ENCODE data around the gene RFC4. TPM values are rescaled to one million over a fixed set of nuclear protein-coding genes. Genes with fewer than 3 reads are reported as not detected.

Gene RFC4
- total RNA-seq, 1 donor from 2014 or later, result 105 TPM

DNA sequence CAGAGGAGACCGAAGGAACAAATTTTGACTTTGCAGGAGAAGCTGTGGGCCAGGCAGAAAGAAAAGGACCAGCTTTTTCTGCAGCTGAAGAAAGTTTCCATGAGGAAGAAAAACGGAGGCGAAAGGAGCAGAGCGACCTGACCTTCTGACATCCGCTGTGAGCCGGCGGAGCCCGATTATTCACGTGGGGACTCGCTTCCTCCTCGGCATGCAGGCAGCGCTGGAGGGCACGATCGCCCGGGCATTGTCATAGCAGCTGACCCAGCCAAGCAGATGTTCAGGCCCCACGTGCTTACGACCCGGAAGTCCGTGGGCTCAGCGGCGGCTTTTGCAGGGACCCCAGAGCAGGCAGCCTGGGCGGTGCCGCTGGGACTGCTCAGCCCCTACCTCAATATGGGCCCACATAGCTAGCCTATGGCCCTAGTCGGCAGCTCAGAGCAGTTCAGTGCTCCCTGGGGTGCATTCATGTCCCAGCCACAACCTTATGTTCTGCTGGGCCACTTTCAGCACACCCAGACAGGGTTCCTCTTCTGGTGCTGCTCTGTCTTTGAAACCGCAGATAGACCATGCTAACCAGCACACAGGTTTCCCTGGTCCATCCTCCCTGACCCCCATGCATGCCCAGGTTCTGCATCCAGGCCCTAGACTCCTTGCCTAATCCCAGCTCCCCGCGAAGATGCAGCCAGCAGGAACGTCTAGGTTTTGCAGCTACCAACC is 33.4 kb downstream of the RFC4 start:
- no peaks in the 10 kb centered on the region for H3K27me3 Mint-ChIP-seq (ENCODE audit: low read depth)
- H3K36me3 Mint-ChIP-seq (ENCODE audit: low read depth), result no peaks in the 10 kb centered on the region
- no peaks in the 10 kb centered on the region for H3K9me3 Mint-ChIP-seq
- no peak overlapping the region for H3K27ac Mint-ChIP-seq (ENCODE audit: unreplicated experiment)
- peak overlapping the region; percentile 66 for H3K4me3 Mint-ChIP-seq
- TF ChIP-seq, protein P1, sequence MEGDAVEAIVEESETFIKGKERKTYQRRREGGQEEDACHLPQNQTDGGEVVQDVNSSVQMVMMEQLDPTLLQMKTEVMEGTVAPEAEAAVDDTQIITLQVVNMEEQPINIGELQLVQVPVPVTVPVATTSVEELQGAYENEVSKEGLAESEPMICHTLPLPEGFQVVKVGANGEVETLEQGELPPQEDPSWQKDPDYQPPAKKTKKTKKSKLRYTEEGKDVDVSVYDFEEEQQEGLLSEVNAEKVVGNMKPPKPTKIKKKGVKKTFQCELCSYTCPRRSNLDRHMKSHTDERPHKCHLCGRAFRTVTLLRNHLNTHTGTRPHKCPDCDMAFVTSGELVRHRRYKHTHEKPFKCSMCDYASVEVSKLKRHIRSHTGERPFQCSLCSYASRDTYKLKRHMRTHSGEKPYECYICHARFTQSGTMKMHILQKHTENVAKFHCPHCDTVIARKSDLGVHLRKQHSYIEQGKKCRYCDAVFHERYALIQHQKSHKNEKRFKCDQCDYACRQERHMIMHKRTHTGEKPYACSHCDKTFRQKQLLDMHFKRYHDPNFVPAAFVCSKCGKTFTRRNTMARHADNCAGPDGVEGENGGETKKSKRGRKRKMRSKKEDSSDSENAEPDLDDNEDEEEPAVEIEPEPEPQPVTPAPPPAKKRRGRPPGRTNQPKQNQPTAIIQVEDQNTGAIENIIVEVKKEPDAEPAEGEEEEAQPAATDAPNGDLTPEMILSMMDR (conservative IDR thresholded peaks at IDR 0.05), result no peak
- peaks cover 11% of the 10 kb centered on the region for H3K4me1 Mint-ChIP-seq
- DNase-seq (ENCODE audit: low read depth, low spot score), result peak; percentile 45

- H3K27me3 Mint-ChIP-seq (ENCODE audit: low read depth), result no peaks in the 10 kb centered on the region
- peak overlapping the region; percentile 66 for H3K4me3 Mint-ChIP-seq
- H3K27ac Mint-ChIP-seq (ENCODE audit: unreplicated experiment), result no peak overlapping the region
- H3K4me1 Mint-ChIP-seq, result peaks cover 11% of the 10 kb centered on the region
- H3K36me3 Mint-ChIP-seq (ENCODE audit: low read depth), result no peaks in the 10 kb centered on the region
- DNase-seq (ENCODE audit: low read depth, low spot score), result no peak
- TF ChIP-seq, protein P1 (conservative IDR thresholded peaks at IDR 0.05), result no peak
- H3K9me3 Mint-ChIP-seq, result no peaks in the 10 kb centered on the region
Measured at GRCh38 chr3:186772281-186772694, 34.0 kb downstream of the RFC4 start.

- no peak overlapping the region for H3K27ac Mint-ChIP-seq (ENCODE audit: unreplicated experiment)
- TF ChIP-seq, protein P1 (conservative IDR thresholded peaks at IDR 0.05), result no peak
- H3K36me3 Mint-ChIP-seq (ENCODE audit: low read depth), result no peaks in the 10 kb centered on the region
- no peaks in the 10 kb centered on the region for H3K9me3 Mint-ChIP-seq
- H3K4me3 Mint-ChIP-seq, result no peak overlapping the region
- no peaks in the 10 kb centered on the region for H3K4me1 Mint-ChIP-seq
- DNase-seq (ENCODE audit: low read depth, low spot score), result no peak
- peaks cover 3% of the 10 kb centered on the region for H3K27me3 Mint-ChIP-seq (ENCODE audit: low read depth)
Measured at GRCh38 chr3:186760897-186761447, 45.3 kb downstream of the RFC4 start.

- DNase-seq (ENCODE audit: low read depth, low spot score), result no peak
- Mint-ChIP-seq H3K4me3 (no peak overlapping the region), H3K9me3 (no peaks in the 10 kb centered on the region), H3K27me3 (ENCODE audit: low read depth) (peaks cover 4% of the 10 kb centered on the region), H3K36me3 (ENCODE audit: low read depth) (no peaks in the 10 kb centered on the region), H3K4me1 (no peaks in the 10 kb centered on the region), H3K27ac (ENCODE audit: unreplicated experiment) (no peak overlapping the region)
- TF ChIP-seq, protein P1 (conservative IDR thresholded peaks at IDR 0.05), result no peak
Measured at GRCh38 chr3:186760141-186760833, 46.0 kb downstream of the RFC4 start.

GRCh38 chr3:186759231-186759930 is 46.9 kb downstream of the RFC4 start:
- no peaks in the 10 kb centered on the region for H3K4me1 Mint-ChIP-seq
- no peaks in the 10 kb centered on the region for H3K36me3 Mint-ChIP-seq (ENCODE audit: low read depth)
- TF ChIP-seq, protein P1 (conservative IDR thresholded peaks at IDR 0.05), result no peak
- no peak overlapping the region for H3K27ac Mint-ChIP-seq (ENCODE audit: unreplicated experiment)
- DNase-seq (ENCODE audit: low read depth, low spot score), result no peak
- no peaks in the 10 kb centered on the region for H3K9me3 Mint-ChIP-seq
- peaks cover 8% of the 10 kb centered on the region for H3K27me3 Mint-ChIP-seq (ENCODE audit: low read depth)
- no peak overlapping the region for H3K4me3 Mint-ChIP-seq
